Left ventricle myocardium inferior (tissue), 1 donor: ENCODE data around the gene B3GNT9. TPM values are rescaled to one million over a fixed set of nuclear protein-coding genes. Genes with fewer than 3 reads are reported as not detected.

Source experiments
- DNase-seq: peaks from one replicate; pipeline ENCODE4 v3.0.0-alpha.2; 2020
- H3K27ac ChIP-seq: fragments of 200-600 bp; replicated peaks from 2 replicates; pipeline ENCODE4 v1.8.0; 2021
- H3K27me3 ChIP-seq: fragments of 200-600 bp; 2 replicates; pipeline ENCODE4 v1.8.0; 2021; ENCODE audit warnings: low read depth
- H3K36me3 ChIP-seq: fragments of 200-600 bp; 2 replicates; pipeline ENCODE4 v1.8.0; 2021
- H3K4me1 ChIP-seq: fragments of 200-600 bp; 2 replicates; pipeline ENCODE4 v1.8.0; 2021
- H3K4me3 ChIP-seq: fragments of 200-600 bp; 2 replicates; pipeline ENCODE4 v1.8.0; 2021; ENCODE audit warnings: mild to moderate bottlenecking, moderate library complexity
- H3K9me3 ChIP-seq: fragments of 200-600 bp; replicated peaks from 2 replicates; pipeline ENCODE4 v1.8.0; 2021
- CTCF ChIP-seq: fragments of 200-600 bp; IDR thresholded peaks from 2 replicates; pipeline ENCODE4 v1.8.0; 2021; ENCODE audit warnings: antibody characterized with exemption, mild to moderate bottlenecking, borderline replicate concordance
- intact Hi-C: fragments of 100-400 bp; cut with micrococcal nuclease; formaldehyde crosslinking; loops from one replicate; pipeline ENCODE4 v1.11.0; 2022
- total RNA-seq: library from RNA; stranded (reverse); fragmentation: NEBNext Ultra II Directional; extraction: Animal tissue kit (Norgen Biotek cat#: 25700); gene quantifications from one replicate; pipeline ENCODE4 v1.2.1, GENCODE V29; 2021
- donor health status: DM: no; HTN: yes; CAD: no; lungs with severe emphysema.

The B3GNT9 gene
- total RNA-seq, 1 donor from 2014 or later = 9.8 TPM

GRCh38 chr16:67098599-67098998 lies 52.2 kb downstream of the B3GNT9 start:
- Histone ChIP-seq H3K4me1 (peaks cover 4% of the 10 kb centered on the region), H3K27ac (no peak overlapping the region), H3K4me3 (no peak overlapping the region), H3K27me3 (no peaks in the 10 kb centered on the region), H3K36me3 (peaks cover 5% of the 10 kb centered on the region), H3K9me3 (no peaks in the 10 kb centered on the region)
- no peak for DNase-seq
- TF ChIP-seq CTCF = no peak
- intact Hi-C loops = no loop called here

Other genes with a start within 250 kb of the B3GNT9 start
- gene CDH16, start 232.1 kb downstream of the B3GNT9 start, total RNA-seq = not detected
- gene RRAD, start 225.5 kb downstream of the B3GNT9 start, total RNA-seq = 135 TPM
- gene CIAO2B, start 216.6 kb downstream of the B3GNT9 start, total RNA-seq = 127 TPM
- 88.5 TPM for gene CES2, start 215.5 kb downstream of the B3GNT9 start, total RNA-seq
- gene CES3, start 189.7 kb downstream of the B3GNT9 start, total RNA-seq = 1.0 TPM
- gene CES4A, start 162.4 kb downstream of the B3GNT9 start, total RNA-seq = 11.0 TPM
- gene CBFB, start 121.8 kb downstream of the B3GNT9 start, total RNA-seq = 25.2 TPM
- 10.4 TPM for gene PHAF1, start 41.1 kb downstream of the B3GNT9 start, total RNA-seq
- 9.8 TPM for gene TRADD, start 8.9 kb upstream of the B3GNT9 start, total RNA-seq
- 9.4 TPM for gene FBXL8, start 9.0 kb upstream of the B3GNT9 start, total RNA-seq
- gene HSF4, start 13.7 kb upstream of the B3GNT9 start, total RNA-seq = 70.5 TPM
- 110 TPM for gene NOL3, start 19.5 kb upstream of the B3GNT9 start, total RNA-seq
- 14.2 TPM for gene MATCAP1, start 33.0 kb upstream of the B3GNT9 start, total RNA-seq
- 3.9 TPM for gene EXOC3L1, start 39.1 kb upstream of the B3GNT9 start, total RNA-seq
- gene E2F4, start 41.2 kb upstream of the B3GNT9 start, total RNA-seq = 35.9 TPM
- gene ELMO3, start 48.1 kb upstream of the B3GNT9 start, total RNA-seq = 0.80 TPM
- gene TMEM208, start 76.1 kb upstream of the B3GNT9 start, total RNA-seq = 11.5 TPM
- 18.0 TPM for gene FHOD1, start 96.5 kb upstream of the B3GNT9 start, total RNA-seq
- gene SLC9A5, start 98.0 kb upstream of the B3GNT9 start, total RNA-seq = 1.3 TPM
- gene PLEKHG4, start 128.5 kb upstream of the B3GNT9 start, total RNA-seq = 1.1 TPM
- not detected for gene KCTD19, start 175.7 kb upstream of the B3GNT9 start, total RNA-seq
- gene LRRC36, start 175.8 kb upstream of the B3GNT9 start, total RNA-seq = not detected
- gene TPPP3, start 242.5 kb upstream of the B3GNT9 start, total RNA-seq = 15.5 TPM